Measurements from ENCODE around the gene CROCC. TPM values are rescaled to one million over a fixed set of nuclear protein-coding genes. Genes with fewer than 3 reads are reported as not detected.
"Not testable (repeated sequence)": the region's sequence is repeated elsewhere in the genome, so short reads cannot be mapped to it uniquely, and the experiment has no call there.

The CROCC gene
- total RNA-seq, 1 donor from 2014 or later, result 6.8 TPM

DNA sequence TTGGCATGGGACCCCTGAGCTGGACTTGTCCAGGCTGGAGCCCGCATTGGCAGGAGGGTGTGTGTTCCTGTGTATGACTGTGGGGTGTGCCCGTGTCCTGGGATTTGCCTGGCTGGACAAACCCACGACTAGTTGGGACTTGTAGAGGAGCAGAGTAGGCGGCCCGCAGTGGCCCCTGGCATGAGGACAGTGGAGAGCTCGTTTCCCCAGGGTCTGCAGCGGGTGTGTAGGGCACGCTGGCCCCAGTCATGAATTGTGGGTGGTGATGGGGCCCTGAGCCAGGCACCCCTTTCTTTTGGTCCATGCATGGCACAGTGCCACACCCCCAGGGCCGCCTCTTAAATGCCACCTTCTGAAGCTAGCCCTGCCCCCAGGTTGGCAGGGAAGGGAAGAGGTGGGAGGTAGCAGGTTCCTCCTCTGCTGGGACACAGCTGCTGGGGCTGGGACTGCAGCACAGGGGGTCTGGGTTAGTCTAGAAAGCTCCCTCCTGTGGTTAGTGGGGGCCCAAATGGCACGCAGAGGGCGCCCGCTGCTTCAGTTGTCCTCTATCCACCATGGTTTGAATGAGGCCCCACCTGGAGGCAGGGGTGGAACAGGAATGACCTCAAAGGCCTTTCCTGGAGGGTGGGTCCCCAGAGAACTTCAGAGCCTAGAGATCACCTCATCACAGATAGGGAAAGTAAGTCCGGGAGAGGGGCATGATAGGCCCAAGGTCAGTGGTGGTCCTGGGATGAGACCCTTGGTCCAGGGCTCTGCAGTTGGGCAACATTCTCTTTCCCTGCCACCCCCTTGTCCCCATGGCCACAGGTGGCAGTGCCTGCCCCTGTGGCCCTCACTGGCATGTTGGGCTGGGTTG lies 4.1 kb downstream of the CROCC start:
- peak overlapping the region in 1 of 3 donors; percentile 45 for H3K9ac ChIP-seq (ENCODE audit: low read depth in 1 of 3, low read length in 3 of 3)
- H3K9me3 ChIP-seq (ENCODE audit: control insufficient read depth in 3 of 3, low read length in 3 of 3), result no peaks in the 10 kb centered on the region
- H3K4me3 ChIP-seq (ENCODE audit: low read length in 3 of 3), result no peak overlapping the region
- peaks cover 2 to 6% (median 3%) of the 10 kb centered on the region in 3 donors for H3K36me3 ChIP-seq (ENCODE audit: control insufficient read depth in 3 of 3, insufficient read depth in 3 of 3, low read length in 3 of 3)
- H3K4me1 ChIP-seq (ENCODE audit: control insufficient read depth in 3 of 3, insufficient read depth in 3 of 3, low read length in 3 of 3), result peaks cover 7 to 17% (median 9%) of the 10 kb centered on the region in 3 donors
- peaks cover 0 to 21% (median 3%) of the 10 kb centered on the region in 3 donors for H3K27me3 ChIP-seq (ENCODE audit: control insufficient read depth in 3 of 3, insufficient read depth in 3 of 3, low read length in 3 of 3)
- no peak overlapping the region for H3K27ac ChIP-seq (ENCODE audit: low read depth, low read length)

DNA sequence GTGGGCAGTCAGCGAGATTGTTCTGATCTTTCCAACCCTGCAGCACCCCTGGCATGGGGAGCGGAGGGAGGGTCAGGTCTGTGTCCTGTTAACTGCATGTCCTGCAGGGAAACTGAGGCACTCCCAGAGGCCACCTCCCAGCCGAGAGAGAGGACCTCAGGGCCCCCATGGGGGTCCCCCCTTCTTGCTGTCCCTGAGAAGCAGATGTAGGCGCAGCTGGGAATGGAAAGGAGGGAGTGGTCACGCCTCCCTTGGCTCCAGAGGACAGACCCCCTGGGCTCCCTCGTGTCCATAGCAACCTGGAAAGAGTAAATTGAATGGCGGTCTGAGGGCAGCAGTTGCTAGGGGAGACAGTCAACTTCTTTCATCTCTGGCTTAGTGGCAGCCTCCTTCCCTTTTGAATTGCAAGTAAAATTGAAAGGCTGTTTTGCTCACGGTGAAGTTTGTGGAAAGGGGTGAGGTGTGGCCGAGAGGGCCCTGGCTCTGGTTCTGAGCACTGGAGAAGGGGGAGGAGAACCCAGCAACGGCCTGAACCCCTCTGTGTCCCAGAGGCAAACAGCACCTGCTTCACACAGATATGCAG lies 4.9 kb downstream of the CROCC start:
- peaks cover 0 to 21% (median 1%) of the 10 kb centered on the region in 3 donors for H3K27me3 ChIP-seq (ENCODE audit: control insufficient read depth in 3 of 3, insufficient read depth in 3 of 3, low read length in 3 of 3)
- no peak overlapping the region for H3K4me3 ChIP-seq (ENCODE audit: low read length in 3 of 3)
- no peaks in the 10 kb centered on the region for H3K9me3 ChIP-seq (ENCODE audit: control insufficient read depth in 3 of 3, low read length in 3 of 3)
- no peak overlapping the region for H3K27ac ChIP-seq (ENCODE audit: low read depth, low read length)
- H3K9ac ChIP-seq (ENCODE audit: low read depth in 1 of 3, low read length in 3 of 3), result peak overlapping the region in 1 of 3 donors; percentile 45
- peaks cover 8 to 13% (median 8%) of the 10 kb centered on the region in 3 donors for H3K36me3 ChIP-seq (ENCODE audit: control insufficient read depth in 3 of 3, insufficient read depth in 3 of 3, low read length in 3 of 3)
- H3K4me1 ChIP-seq (ENCODE audit: control insufficient read depth in 3 of 3, insufficient read depth in 3 of 3, low read length in 3 of 3), result peaks cover 3 to 10% (median 3%) of the 10 kb centered on the region in 3 donors

DNA sequence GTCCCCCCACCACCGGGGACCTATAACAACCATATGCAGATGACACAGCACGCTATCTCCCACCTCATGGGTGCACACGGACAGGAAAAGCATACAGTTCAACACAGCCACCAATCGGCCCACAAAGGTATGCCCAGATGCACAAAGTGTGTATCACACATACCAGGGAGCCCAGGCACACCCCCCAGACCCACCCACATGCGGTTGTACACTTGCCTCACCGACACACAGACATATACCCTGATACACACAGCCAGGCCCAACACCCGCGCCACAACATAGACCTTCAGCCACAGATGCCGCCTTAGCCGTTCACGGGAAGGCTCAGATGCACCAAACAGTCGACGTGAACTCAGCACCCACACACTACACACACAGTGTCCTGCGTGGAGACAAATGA lies 5.5 kb downstream of the CROCC start:
- Histone ChIP-seq H3K9me3 (ENCODE audit: control insufficient read depth in 3 of 3, low read length in 3 of 3) (no peaks in the 10 kb centered on the region), H3K9ac (ENCODE audit: low read depth in 1 of 3, low read length in 3 of 3) (peak overlapping the region in 1 of 3 donors; percentile 16), H3K27ac (ENCODE audit: low read depth, low read length) (no peak overlapping the region), H3K4me3 (ENCODE audit: low read length in 3 of 3) (no peak overlapping the region), H3K27me3 (ENCODE audit: control insufficient read depth in 3 of 3, insufficient read depth in 3 of 3, low read length in 3 of 3) (peaks cover 0 to 21% (median 0%) of the 10 kb centered on the region in 3 donors), H3K4me1 (ENCODE audit: control insufficient read depth in 3 of 3, insufficient read depth in 3 of 3, low read length in 3 of 3) (peaks cover 0 to 5% (median 0%) of the 10 kb centered on the region in 3 donors), H3K36me3 (ENCODE audit: control insufficient read depth in 3 of 3, insufficient read depth in 3 of 3, low read length in 3 of 3) (peaks cover 8 to 14% (median 9%) of the 10 kb centered on the region in 3 donors)

DNA sequence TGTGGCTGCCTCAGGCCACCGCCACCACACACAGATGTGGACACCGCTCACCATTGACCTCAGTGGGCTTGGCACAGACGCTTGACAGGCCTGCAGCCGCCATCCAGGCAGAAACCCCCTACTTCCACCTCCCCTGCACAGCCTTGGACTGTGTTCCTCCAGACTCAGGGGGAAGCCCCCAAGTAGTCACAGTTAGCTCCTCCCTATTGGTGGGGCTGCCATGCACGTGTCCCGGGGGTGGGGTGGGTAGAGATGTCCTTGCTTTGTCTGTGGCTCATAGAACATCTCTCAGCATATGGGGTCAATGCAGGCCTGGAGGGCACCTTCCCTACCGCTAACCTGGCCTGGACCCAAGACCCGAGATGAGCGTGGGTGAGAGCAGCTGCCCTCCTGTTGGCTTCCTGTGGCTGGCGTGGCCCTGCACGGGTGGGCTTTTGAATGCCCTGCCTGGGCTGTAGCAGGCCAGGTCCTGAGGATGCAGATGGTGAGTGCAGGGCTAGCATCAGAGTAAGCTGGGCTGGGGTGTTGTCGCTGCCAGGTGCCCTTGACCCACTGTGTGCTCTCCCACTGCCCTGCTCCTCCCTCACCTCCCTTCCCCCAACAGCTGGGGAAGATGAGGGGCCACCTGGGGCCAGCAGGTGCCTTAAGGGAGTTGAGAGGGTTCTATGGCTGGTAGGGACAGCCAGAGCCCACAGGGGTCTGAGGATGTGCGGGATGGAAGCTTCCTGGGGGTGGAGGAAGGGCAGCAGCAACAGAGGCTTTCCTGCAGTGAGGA lies 6.2 kb downstream of the CROCC start:
- Histone ChIP-seq H3K9me3 (ENCODE audit: control insufficient read depth in 3 of 3, low read length in 3 of 3) (no peaks in the 10 kb centered on the region), H3K27ac (ENCODE audit: low read depth, low read length) (no peak overlapping the region), H3K9ac (ENCODE audit: low read depth in 1 of 3, low read length in 3 of 3) (peak overlapping the region in 1 of 3 donors; percentile 16), H3K27me3 (ENCODE audit: control insufficient read depth in 3 of 3, insufficient read depth in 3 of 3, low read length in 3 of 3) (peaks cover 0 to 17% (median 0%) of the 10 kb centered on the region in 3 donors), H3K4me3 (ENCODE audit: low read length in 3 of 3) (no peak overlapping the region), H3K4me1 (ENCODE audit: control insufficient read depth in 3 of 3, insufficient read depth in 3 of 3, low read length in 3 of 3) (peaks cover 0 to 5% (median 0%) of the 10 kb centered on the region in 3 donors), H3K36me3 (ENCODE audit: control insufficient read depth in 3 of 3, insufficient read depth in 3 of 3, low read length in 3 of 3) (peaks cover 8 to 18% (median 13%) of the 10 kb centered on the region in 3 donors)

DNA sequence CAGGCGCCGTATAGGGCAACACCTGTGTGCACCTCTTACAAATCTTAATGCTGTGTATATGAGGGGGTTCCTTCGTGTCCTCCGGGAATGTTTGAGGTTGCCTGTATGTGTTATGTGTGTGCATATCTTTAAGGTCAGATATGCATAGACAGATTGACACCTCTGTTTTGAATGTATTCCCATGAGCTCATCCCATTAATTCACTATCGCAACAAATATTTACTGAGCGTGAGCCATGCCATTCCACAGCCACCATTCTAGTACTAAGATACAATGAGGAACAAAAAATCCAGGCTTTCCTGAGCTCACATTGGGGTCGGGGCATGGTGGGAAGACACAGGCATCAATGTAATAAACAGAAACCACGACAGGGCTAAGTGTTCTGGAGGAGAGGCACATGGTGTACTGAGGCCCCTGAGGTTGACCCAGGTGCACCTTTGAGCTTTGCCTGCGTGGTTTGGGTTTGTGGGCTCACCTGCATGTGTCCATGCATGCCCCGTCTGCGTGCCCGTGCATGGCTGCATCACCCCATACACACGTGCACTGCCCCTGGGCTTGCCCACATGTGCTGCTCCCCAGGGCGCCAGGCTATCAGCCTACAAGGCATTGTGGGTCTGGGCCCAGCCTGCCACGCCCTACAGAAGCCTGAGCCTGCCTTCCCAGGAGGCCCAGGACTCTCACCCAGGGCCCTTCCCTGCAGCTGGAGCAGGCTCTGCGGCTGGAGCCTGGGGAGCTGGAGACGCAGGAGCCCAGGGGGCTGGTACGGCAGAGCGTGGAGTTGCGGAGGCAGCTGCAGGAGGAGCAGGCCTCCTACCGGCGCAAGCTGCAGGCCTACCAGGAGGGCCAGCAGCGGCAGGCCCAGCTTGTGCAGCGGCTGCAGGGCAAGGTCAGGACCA lies 7.7 kb downstream of the CROCC start:
- H3K4me3 ChIP-seq (ENCODE audit: low read length in 3 of 3); H3K9me3 ChIP-seq (ENCODE audit: control insufficient read depth in 3 of 3, low read length in 3 of 3): not testable (repeated sequence)

DNA sequence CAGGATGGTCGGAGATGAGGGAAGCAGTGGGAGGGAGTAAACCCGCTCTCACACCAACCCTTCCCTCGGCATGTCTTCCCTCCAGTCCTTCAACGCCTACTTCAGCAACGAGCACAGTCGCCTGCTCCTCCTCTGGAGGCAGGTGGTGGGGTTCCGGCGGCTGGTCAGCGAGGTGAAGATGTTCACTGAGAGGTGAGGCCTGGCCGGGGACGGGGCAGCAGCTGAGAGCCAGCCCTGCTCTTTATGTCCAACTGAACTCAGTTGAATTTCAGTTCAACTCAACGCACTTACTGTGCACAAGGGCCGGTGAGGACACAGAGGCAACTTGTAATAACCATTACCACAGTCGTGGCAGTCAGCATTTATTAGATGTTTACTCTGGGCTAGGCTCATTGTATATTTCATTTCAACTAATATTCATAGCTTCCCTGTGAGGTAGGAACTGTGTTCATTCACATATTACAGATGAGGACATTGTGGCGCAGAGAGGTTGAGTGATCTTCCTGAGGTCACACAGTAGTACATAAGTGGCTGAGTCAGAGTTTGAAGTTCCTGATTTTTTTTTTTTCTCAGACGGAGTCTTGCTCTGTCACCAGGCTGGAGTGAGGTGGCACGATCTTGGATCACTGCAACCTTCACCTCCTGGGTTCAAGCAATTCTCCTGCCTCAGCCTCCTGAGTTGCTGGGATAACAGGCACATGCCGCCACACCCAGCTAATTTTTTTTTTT lies 9.6 kb downstream of the CROCC start:
- H3K4me1 ChIP-seq (ENCODE audit: control insufficient read depth in 3 of 3, insufficient read depth in 3 of 3, low read length in 3 of 3); H3K4me3 ChIP-seq (ENCODE audit: low read length in 3 of 3); H3K27ac ChIP-seq (ENCODE audit: low read depth, low read length); H3K9me3 ChIP-seq (ENCODE audit: control insufficient read depth in 3 of 3, low read length in 3 of 3); H3K27me3 ChIP-seq (ENCODE audit: control insufficient read depth in 3 of 3, insufficient read depth in 3 of 3, low read length in 3 of 3); H3K9ac ChIP-seq (ENCODE audit: low read depth in 1 of 3, low read length in 3 of 3): not testable (repeated sequence)
- H3K36me3 ChIP-seq (ENCODE audit: control insufficient read depth in 3 of 3, insufficient read depth in 3 of 3, low read length in 3 of 3), result peaks cover 7 to 23% (median 15%) of the 10 kb centered on the region in 3 donors

More for the DNA sequence above, 7.7 kb downstream of the CROCC start:
- H3K9ac ChIP-seq (ENCODE audit: low read depth in 1 of 3, low read length in 3 of 3); H3K27me3 ChIP-seq (ENCODE audit: control insufficient read depth in 3 of 3, insufficient read depth in 3 of 3, low read length in 3 of 3); H3K4me1 ChIP-seq (ENCODE audit: control insufficient read depth in 3 of 3, insufficient read depth in 3 of 3, low read length in 3 of 3); H3K27ac ChIP-seq (ENCODE audit: low read depth, low read length): not testable (repeated sequence)
- peaks cover 6 to 18% (median 13%) of the 10 kb centered on the region in 3 donors for H3K36me3 ChIP-seq (ENCODE audit: control insufficient read depth in 3 of 3, insufficient read depth in 3 of 3, low read length in 3 of 3)

DNA sequence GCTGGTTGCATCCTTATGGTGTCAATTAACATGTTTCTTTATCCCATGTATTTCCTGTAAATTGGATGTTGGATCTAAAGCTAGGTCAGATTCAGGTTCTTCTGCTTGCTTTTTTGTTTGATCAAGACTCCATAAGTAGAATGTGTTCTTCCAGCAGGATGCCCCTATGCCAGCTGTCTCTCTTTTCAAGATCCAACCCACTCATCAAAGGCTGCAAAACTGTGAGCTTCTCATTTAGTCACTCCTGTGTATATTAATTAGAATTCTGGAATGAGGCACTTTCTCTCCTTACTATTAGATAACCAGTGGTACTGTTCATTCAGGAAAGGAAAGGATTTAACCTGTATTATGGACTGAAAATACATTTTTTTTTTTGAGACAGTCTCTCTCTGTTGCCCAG lies 12.2 kb downstream of the CROCC start:
- H3K27ac ChIP-seq (ENCODE audit: low read depth, low read length); H3K9ac ChIP-seq (ENCODE audit: low read depth in 1 of 3, low read length in 3 of 3); H3K4me1 ChIP-seq (ENCODE audit: control insufficient read depth in 3 of 3, insufficient read depth in 3 of 3, low read length in 3 of 3); H3K9me3 ChIP-seq (ENCODE audit: control insufficient read depth in 3 of 3, low read length in 3 of 3); H3K27me3 ChIP-seq (ENCODE audit: control insufficient read depth in 3 of 3, insufficient read depth in 3 of 3, low read length in 3 of 3); H3K4me3 ChIP-seq (ENCODE audit: low read length in 3 of 3): not testable (repeated sequence)
- H3K36me3 ChIP-seq (ENCODE audit: control insufficient read depth in 3 of 3, insufficient read depth in 3 of 3, low read length in 3 of 3), result peaks cover 16 to 37% (median 29%) of the 10 kb centered on the region in 3 donors

DNA sequence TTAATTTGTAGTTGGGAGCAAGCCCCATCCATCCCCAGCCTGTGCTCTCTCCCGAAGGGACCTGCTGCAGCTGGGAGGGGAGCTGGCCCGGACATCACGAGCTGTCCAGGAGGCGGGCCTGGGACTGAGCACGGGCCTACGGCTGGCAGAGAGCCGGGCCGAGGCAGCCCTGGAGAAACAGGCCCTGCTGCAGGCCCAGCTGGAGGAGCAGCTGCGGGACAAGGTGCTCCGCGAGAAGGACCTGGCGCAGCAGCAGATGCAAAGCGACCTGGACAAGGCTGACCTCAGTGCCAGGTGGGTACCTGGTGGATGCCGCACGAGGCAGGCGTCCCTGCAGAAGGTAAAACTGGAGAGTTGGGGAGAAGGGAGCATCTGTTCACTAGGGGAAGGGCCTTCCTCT lies 14.8 kb downstream of the CROCC start:
- not testable (repeated sequence) for H3K4me3 ChIP-seq (ENCODE audit: low read length in 3 of 3); H3K27ac ChIP-seq (ENCODE audit: low read depth, low read length); H3K27me3 ChIP-seq (ENCODE audit: control insufficient read depth in 3 of 3, insufficient read depth in 3 of 3, low read length in 3 of 3); H3K9me3 ChIP-seq (ENCODE audit: control insufficient read depth in 3 of 3, low read length in 3 of 3); H3K4me1 ChIP-seq (ENCODE audit: control insufficient read depth in 3 of 3, insufficient read depth in 3 of 3, low read length in 3 of 3)
- H3K36me3 ChIP-seq (ENCODE audit: control insufficient read depth in 3 of 3, insufficient read depth in 3 of 3, low read length in 3 of 3), result peaks cover 13 to 28% (median 20%) of the 10 kb centered on the region in 3 donors
- peak overlapping the region in 1 of 3 donors; percentile 8 for H3K9ac ChIP-seq (ENCODE audit: low read depth in 1 of 3, low read length in 3 of 3)

All from skeletal muscle tissue (tissue), 4 donors.